CD1c-positive myeloid dendritic cell (primary cell): ENCODE results near the gene DCAF10.
A peak's percentile ranks its signal among the peaks of the same experiment; 100 is the strongest.
"Not testable (repeated sequence)": the region's sequence is repeated elsewhere in the genome, so short reads cannot be mapped to it uniquely, and the experiment has no call there.

Source experiments
- DNase-seq: peaks from one replicate; pipeline ENCODE4 v3.0.0-alpha.2; 2016; ENCODE audit errors: extremely low spot score

The DCAF10 gene

GRCh38 chr9:37870081-37870798 lies 69.6 kb downstream of the DCAF10 start:
- no peak for DNase-seq

- no peak for DNase-seq
Observed at GRCh38 chr9:37870799-37871176, 70.2 kb downstream of the DCAF10 start.

GRCh38 chr9:37873955-37874354 lies 73.4 kb downstream of the DCAF10 start:
- no peak for DNase-seq

- no peak for DNase-seq
Observed at GRCh38 chr9:37876376-37876775, 75.8 kb downstream of the DCAF10 start.

- DNase-seq: no peak
Observed at GRCh38 chr9:37880916-37881479, 80.4 kb downstream of the DCAF10 start.

GRCh38 chr9:37887977-37888583 lies 87.5 kb downstream of the DCAF10 start:
- peak; percentile 14 for DNase-seq

- no peak for DNase-seq
Observed at GRCh38 chr9:37889536-37889935, 88.9 kb downstream of the DCAF10 start.

GRCh38 chr9:37891042-37891441 lies 90.4 kb downstream of the DCAF10 start:
- DNase-seq: not testable (repeated sequence)

- no peak for DNase-seq
Observed at GRCh38 chr9:37892063-37892462, 91.5 kb downstream of the DCAF10 start.

GRCh38 chr9:37897665-37898064 lies 97.1 kb downstream of the DCAF10 start:
- DNase-seq: no peak

- DNase-seq: no peak
Observed at GRCh38 chr9:37899041-37899440, 98.4 kb downstream of the DCAF10 start.

GRCh38 chr9:37902131-37902530 lies 101.5 kb downstream of the DCAF10 start:
- no peak for DNase-seq

- peak; percentile 12 for DNase-seq
Observed at GRCh38 chr9:37902796-37903646, 102.4 kb downstream of the DCAF10 start.

GRCh38 chr9:37903647-37904444 lies 103.2 kb downstream of the DCAF10 start, which contains the start of gene SLC25A51:
TSS of gene SLC25A51 (minus strand) at chr9:37904127. CDS start at chr9:37888550, 15,577 bp downstream.
- peak; percentile 94 for DNase-seq

- no peak for DNase-seq
Observed at GRCh38 chr9:37904445-37905130, 104.0 kb downstream of the DCAF10 start.

GRCh38 chr9:37905131-37905505 lies 104.5 kb downstream of the DCAF10 start:
- no peak for DNase-seq

GRCh38 chr9:37905776-37906175 lies 105.2 kb downstream of the DCAF10 start:
- no peak for DNase-seq

- no peak for DNase-seq
Observed at GRCh38 chr9:37906312-37907239, 106.0 kb downstream of the DCAF10 start.

- DNase-seq: no peak
Observed at GRCh38 chr9:37908283-37908682, 107.7 kb downstream of the DCAF10 start.
